OCI-M2 (cell line): ENCODE results near the gene ZBTB20.

ENCODE experiments used
- DNase-seq: peaks from one replicate; lab custom pipeline; 2025; ENCODE audit not compliant: unreplicated experiment; lab: John Stamatoyannopoulos, UW

The ZBTB20 gene

DNA sequence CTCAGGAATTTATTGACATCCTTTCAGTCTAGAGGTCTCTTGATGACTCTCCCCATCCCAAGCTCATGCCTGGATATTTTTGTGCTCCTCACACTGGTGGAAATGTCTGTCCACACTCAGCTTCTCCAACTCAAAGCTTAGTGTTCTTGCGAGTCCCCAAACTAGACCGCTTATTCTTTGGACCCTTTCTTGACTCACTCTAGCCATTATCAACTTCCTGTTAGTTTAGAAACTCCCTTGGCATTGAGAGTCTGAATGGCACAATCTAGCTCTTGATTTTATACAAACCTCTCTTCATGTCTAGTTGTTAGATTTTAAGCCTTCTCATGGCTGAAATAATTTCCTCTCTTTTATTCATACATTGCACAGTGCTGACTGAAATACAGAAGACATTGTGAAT lies 833.7 kb downstream of the ZBTB20 start:
- DNase-seq, result no peak

DNA sequence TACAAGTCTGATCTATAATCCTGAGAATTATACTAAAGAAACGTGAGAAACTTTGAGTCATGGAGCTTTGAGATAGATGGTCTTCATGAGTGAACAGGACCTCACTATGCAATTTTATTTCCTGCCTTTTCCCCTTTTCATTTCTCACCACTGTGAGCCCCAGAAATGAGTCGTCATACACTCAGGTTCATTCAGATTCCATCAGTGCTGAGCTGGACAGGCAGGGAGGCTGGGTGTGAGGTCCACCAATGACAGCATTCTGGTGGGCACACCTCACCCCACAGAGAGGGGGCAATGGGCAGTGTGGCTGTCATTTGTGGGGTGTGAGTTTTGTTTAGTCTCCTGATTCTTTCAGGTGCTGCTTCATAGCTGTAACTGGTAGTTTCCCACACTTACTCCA lies 836.4 kb downstream of the ZBTB20 start:
- DNase-seq, result no peak

DNA sequence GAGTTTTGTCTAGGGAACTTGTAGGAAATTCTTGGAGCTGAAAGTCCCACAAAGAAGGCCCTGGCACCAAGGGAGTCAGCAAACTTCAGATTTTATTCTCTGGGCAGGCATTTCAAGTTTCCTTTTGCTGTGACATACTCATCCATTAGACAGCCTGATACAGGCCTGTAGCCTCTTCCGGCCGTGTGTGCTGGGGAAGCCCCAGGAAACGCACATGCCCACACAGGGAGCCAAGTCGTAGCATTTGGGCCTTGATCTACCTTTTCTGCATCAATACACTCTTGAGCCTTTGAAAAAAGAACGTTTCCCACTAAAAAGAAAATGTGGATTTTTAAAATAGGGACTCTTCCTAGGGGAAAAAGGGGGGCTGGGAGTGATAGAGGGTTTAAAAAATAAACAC lies 838.3 kb downstream of the ZBTB20 start:
- no peak for DNase-seq

DNA sequence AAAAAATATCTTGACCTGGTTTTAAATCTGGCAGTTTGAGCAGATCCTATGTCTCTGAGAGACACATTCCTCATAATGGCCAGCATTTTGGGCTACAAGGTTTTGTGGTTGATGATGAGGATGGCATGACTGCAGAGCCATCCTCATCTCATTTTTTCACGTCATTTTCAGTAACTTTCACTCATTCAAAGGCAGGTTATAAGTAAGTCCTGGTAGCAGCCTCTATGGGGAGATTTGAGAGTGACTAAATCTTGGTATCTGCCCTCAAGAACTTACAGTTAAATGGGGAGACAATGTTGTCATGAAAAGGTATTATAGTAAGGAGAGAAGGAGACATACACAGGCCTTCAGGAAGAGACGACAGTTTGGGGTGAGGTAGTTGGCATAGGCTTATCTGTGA lies 838.7 kb downstream of the ZBTB20 start:
- no peak for DNase-seq

DNA sequence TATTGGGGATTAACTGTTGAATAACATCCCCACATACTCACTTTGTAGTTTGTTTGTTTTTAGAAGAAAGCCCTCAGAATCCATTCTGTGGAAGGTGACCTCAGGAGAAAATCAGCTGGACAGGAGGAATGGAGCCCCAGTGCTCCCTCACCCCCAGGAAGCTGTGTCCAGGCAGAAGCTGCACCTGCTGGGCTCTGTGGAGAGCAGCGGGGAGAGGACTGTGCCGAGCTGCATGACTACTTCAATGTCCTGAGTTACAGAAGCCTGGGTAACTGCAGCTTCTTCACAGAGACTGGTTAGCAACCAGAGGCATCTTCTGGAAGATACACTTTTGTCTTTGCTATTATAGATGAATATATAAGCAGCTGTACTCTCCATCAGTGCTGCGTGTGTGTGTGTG lies 839.3 kb downstream of the ZBTB20 start:
- DNase-seq, result no peak

DNA sequence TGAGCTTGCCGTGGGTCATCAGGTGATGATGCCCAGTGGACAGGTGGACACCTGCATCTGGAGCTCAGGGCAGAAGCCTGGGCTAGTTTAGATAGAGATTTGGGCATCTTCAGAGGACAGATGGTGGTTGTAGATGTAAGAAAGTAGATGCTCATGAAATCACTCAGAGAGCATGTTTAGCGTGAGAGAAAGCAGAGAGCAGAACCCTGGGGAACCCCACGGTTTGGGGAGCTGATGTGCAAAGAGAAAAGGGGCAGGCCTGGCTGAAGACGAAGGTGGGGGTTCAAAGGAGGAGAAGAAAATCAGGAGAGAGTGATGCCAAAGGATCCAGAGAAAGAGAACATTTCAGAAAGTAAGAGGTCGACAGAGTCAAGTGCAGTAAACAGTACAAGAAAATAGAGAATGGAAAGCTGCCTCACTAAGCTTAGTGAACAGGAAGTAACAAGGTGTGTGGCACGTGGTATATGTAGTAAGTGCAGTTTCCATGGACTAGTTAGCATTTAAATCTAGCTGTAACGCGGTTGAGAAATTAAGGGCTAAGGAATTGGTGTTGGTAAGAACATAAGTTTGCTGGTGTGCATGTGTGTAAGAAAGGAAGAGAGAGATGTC lies 839.8 kb downstream of the ZBTB20 start:
- no peak for DNase-seq

DNA sequence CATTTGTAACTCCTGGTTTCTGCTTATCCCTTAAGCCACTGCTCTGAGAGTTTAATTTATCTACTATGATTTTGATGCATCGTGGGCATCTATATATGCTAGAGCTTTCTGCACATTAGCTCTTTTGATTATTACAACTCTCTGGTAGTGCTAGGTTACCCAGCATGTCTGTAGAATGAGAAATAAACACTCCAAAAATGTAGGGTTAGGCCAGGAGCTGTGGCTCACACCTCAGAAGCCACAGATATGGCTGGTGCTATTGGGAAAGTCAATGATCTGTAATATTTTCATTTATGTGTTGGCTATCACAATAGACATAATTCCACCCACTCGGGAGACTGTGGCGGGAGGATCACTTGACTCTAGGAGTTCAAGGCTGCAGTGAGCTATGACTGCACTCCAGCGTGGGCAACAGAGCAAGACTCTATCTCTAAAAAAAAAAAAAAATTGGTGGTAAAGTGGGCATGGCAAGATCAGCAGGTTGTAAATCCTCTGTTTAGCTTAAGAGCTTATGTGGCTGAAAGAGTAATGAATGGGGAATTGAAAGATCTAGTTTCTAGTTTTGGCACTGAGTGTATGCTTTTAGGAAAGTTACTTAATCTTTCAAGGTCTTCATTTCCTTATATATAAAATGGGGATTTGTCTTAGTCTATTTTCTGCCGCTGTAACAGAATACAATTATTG lies 847.0 kb downstream of the ZBTB20 start:
- no peak for DNase-seq

DNA sequence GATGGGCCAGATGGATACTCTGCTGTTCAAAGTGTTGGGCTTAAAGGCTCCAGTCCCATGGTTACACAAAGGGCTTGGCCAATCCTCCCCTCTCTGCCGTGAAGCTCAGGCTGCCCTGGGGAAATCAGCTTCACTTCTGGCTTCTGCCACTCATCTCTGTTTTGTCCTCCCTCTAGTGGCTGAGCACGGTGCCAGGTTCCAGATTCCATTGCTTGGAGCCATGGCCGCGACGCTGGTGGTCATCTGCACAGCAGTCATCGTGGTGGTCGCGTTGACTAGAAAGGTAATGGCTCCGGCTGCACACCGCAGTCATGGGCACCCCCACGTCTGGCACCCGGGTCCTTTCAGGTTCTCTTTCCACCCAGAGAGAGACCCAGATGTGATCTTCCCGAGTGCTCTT lies 847.7 kb downstream of the ZBTB20 start:
- no peak for DNase-seq

DNA sequence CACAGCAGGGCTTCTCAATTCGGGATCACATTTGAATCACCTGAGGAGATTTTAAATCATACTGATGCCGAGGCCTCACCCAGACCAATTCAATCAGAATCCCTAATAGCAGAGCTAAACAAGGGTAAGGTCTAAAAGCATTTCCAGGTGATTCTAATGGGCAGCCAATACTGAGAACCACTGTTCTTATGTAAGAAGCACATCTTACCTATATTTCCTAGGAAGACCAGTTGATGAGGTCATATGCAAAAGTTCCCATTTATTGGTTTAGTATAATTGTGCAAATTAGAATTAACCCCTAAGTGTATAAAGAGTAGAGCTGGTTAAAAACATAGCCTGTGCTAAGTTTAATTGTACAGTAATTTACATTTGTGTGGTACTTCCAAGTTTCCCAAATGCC lies 851.1 kb downstream of the ZBTB20 start:
- no peak for DNase-seq

DNA sequence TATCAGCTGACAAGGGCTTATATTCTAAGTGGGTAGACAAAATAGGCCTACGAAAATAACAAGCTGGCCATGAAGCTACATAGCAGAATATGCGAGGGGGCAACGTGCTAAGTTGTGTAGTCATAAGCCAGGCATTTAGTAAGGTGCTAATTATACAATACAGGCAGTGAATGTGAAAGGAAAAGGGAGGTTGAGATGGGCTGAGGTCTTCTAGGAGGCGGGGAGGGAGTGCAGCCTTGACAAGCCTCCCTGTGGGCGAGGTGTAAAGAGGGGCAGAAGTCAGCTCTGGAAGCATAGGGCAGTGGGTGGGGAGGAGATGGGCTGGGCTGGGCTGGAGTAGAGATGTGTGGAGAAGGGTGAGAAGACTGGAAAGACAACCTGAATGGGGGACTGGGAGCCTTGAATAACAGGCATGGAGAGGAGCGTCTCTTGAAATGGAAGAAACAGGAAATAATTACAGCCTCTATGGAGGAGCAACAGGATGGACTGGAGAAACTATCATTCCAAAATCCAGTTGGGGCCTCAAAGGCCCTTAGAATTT lies 852.1 kb downstream of the ZBTB20 start:
- DNase-seq, result no peak

DNA sequence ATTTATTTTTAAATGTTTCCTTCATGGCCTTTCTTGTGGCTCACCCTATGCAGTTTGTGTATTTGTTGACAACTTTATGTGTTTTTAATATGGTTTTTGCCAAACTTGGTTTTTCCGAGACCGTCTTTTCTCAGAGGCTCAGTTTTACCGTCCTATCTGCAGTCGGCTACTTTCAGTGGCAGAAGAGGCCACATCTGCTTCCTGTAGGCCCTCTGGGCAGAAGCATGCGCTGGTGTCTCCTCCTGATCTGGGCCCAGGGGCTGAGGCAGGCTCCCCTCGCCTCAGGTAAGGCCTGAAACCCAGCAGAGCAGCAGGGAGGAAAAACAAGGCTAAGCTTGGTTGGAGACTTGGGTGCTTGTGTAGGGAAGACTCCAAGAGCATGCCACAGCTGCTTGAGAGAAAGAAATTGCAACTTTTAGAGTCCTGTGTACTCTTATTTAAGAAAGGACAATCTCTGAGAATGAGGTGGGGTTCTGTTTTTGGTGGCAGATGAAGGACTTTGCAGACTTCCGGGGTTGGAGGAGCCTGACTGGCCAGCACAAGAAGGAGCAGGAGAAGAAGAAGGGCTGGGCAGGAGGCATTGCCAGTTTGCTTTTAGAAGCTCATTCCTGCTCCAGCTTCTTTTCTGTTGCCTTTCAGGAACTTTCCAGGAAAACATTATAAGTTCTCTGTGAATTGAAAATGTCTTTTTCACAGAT lies 853.1 kb downstream of the ZBTB20 start, which contains the start of gene TIGIT:
TIGIT (plus strand) TSS at position 191 of the 698 bp plus-strand sequence; CDS start at position 225, 34 bp downstream.
- no peak for DNase-seq

DNA sequence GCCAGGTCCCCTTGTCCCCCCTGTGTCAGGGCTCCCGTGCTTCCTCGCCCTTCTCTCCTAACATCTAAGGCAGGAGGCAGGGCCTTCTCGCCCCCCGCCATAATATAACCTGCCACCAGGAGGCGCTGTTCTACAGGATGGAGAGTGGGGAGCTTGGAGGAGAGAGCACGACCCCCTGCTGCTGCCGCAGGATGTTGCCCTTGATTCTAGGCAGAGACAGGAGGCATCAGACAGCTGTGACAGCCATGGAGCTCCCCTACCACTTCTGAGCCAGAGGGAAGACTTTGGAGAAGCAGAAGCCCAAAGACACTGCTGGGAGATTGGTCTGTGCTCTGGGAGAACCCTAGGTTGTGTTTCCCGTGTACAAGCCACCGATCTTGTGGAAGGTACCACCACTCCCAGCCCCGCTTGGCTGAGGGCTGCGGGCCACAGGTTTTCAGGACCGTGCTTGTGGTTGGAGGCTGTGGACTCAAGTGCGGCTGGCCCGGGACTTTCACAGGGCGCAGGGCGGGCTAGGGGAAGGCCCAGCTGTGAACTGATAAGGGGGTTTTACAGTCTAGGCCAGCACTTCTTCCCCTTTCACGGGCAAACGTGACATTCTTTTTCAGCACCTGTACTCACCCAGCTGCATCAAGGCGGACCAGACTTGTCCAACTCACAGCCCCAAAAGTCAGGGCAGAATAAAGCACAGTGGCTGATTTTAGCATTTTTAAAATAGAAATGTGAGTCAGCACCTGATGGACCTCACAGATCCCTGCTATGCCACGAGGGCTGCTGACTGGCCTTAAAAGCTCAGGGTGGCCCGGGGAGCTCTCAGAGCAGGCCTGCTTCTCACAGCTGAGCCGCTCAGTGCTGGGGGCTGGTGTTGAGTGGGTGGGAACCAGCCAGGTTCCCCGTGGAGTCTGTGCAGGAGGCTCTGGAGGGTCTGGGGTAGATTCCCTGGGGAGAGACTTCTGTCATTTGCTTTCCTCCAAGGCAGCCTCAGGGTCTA lies 855.9 kb downstream of the ZBTB20 start:
- DNase-seq, result no peak

DNA sequence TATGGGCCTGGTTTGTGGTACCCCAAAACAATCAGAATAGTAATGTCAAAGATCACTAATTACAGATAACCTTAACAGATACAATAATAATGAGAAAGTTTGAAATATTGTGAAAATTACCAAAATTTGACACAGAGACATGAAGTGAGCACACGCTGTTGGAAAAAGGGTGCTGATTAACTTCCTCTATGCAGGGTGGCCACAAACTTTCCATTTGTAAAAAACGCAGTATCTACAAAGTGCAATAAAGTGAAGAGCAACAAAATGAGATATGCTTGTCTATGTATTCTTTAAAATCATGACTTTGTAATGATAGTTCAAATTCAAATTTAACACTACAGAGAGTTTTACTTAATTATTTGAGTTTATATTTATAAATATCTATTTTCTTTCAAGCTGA lies 860.8 kb downstream of the ZBTB20 start:
- DNase-seq, result no peak

DNA sequence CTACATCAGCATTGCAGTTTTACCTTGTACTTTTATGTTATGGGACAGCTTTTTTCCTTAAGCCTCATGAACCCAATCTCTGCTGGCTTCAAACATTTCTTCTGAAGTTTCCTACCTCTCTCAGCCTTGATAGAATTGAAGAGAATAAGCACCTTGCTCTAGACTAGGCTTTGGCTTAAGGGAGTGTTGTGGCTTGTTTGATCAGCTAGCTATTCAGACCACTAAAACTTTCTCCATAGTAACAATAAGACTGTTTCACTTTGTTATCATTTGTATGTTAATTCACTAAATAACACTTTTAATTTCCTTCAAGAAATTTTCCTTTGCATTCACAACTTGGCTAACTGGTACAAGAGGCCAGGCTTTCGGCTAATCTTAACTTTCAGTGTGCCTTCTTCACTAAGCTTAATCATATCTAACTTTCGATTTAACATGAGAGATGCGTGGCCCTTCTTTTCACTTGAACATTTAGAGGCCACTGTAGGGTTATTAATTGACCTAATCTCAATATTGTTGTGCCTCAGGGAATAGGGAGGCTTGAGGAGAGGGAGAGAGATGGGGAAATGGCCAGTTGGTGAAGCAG lies 861.3 kb downstream of the ZBTB20 start:
- DNase-seq, result no peak

DNA sequence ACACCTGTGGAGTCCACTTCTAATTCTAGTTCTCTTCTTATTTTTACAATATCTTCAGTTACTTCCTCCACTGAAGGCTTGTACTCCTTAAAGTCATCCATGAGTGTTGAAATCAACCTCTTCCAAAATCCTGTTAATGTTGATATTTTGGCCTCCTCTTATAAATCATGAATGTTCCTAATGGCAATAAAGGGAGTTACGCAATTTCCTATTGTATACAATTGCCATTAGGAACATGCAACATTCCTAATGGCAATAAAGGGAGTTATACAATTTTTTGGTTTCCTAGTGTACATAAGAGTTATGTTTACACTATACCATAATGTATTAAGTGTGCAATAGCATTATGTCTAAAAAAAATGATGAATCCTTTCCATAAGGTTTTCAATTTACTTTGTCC lies 862.4 kb downstream of the ZBTB20 start:
- DNase-seq, result no peak
